HL-60 (cell line): Measurements from ENCODE around the gene PCYOX1L.

Experiments
- DNase-seq, 2 experiments: peaks; one replicate each; pipeline ENCODE4 v3.0.0-alpha.2; 2010 to 2020; ENCODE audit warnings: low read depth in 1 of 2, low spot score in 1 of 2
- H3K27ac ChIP-seq: fragments of 250-450 bp; sonication (Bioruptor Pico); replicated peaks from 2 replicates; pipeline ENCODE4 v1.5.1; 2020; ENCODE audit warnings: mild to moderate bottlenecking, moderate library complexity
- H3K27me3 ChIP-seq: fragments of 250-450 bp; sonication (Bioruptor Pico); 2 replicates; pipeline ENCODE4 v1.5.1; 2021; ENCODE audit warnings: mild to moderate bottlenecking, moderate library complexity; ENCODE audit not compliant: insufficient read depth, poor library complexity, severe bottlenecking
- H3K4me3 ChIP-seq: replicated peaks from 2 replicates; pipeline ENCODE4 v1.5.1; 2011; ENCODE audit warnings: mild to moderate bottlenecking, control low read depth, low read length; ENCODE audit not compliant: insufficient read depth
- CTCF ChIP-seq: IDR thresholded peaks from one replicate; pipeline ENCODE4 v1.5.1; 2011; ENCODE audit warnings: low read length, control low read depth, inconsistent platforms; ENCODE audit not compliant: insufficient read depth
- GABPA ChIP-seq: IDR thresholded peaks from 2 replicates; pipeline ENCODE4 v1.6.1; 2012; ENCODE audit warnings: low read depth
- POLR2AphosphoS5 ChIP-seq: IDR thresholded peaks from 2 replicates; pipeline ENCODE4 v1.6.1; 2012; ENCODE audit warnings: low read depth
- REST ChIP-seq: IDR thresholded peaks from 2 replicates; pipeline ENCODE4 v1.6.1; 2012; ENCODE audit warnings: low read depth; ENCODE audit not compliant: insufficient replicate concordance
- SPI1 ChIP-seq: IDR thresholded peaks from 2 replicates; pipeline ENCODE4 v1.6.1; 2012; ENCODE audit warnings: low read depth, mild to moderate bottlenecking, borderline replicate concordance

PCYOX1L gene

GRCh38 chr5:149367972-149368645 is 10.3 kb downstream of the PCYOX1L start:
- TF ChIP-seq REST (no peak), SPI1 (no peak), GABPA (no peak), CTCF (no peak), POLR2AphosphoS5 (no peak)
- no peak overlapping the region; the same call in 1 of the 2 replicates for H3K27ac ChIP-seq
- DNase-seq: no peak
- no peaks in the 10 kb centered on the region for H3K27me3 ChIP-seq
- no peak overlapping the region for H3K4me3 ChIP-seq

- no peak for DNase-seq
- Histone ChIP-seq H3K27me3 (no peaks in the 10 kb centered on the region), H3K4me3 (no peak overlapping the region), H3K27ac (no peak overlapping the region)
- no peak for TF ChIP-seq CTCF
- TF ChIP-seq REST: no peak
- no peak for TF ChIP-seq GABPA
- TF ChIP-seq SPI1: no peak
Measured at GRCh38 chr5:149370878-149371277, 13.0 kb downstream of the PCYOX1L start.

GRCh38 chr5:149371296-149371962 is 13.6 kb downstream of the PCYOX1L start:
- Histone ChIP-seq H3K27me3 (no peaks in the 10 kb centered on the region), H3K4me3 (no peak overlapping the region), H3K27ac (no peak overlapping the region)
- TF ChIP-seq GABPA: no peak
- no peak for TF ChIP-seq POLR2AphosphoS5
- no peak for TF ChIP-seq SPI1
- TF ChIP-seq CTCF: peak; percentile 78
- no peak for TF ChIP-seq REST
- DNase-seq: peak in 1 of 2 experiments; percentile 63
